Measurements from ENCODE around the gene ALX3.
"Not testable (repeated sequence)": the region's sequence is repeated elsewhere in the genome, so short reads cannot be mapped to it uniquely, and the experiment has no call there.

ALX3 gene

DNA sequence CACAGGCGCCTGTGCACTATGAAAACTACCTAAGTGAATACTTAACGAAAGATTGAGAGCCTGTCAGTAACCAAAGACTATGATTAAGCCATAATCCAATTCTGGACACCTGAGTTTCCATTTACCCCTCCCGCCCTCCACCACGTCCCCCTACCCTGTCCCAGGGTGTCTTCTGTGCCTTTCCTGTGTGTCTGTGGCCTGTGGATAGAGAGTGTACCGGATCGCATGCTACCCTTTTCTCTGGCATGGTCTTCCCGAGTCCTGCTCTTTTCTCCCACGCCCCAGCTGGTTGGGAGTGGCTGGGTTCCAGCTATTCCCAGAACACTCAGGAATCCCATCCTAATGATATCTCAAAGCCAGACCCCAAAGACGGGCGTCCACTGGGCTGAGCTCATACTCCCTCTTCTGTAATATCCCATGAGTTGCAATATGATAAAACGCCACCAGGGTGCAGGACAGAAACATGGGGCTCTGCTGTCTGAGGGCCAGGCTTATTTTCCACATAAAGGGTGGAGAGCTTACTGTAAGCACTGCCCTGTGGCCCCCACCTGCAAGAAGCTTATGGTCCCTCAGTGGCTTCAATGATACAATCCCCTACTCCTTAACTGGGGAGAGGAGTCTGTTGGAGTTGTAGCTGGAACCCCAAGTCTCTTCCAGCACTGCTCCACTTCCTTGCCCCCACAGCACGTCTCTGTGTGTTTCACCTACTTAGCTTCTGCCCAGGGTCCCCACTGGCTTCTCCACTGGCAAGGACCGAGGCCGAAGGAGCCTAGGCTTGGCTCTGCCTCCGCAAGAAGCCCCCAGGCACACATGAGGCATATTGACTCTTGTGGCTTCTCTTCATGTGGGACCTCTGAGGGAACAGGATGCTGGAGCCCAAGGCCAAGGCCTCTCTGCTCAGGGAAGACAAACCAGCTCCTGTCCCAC is 17.6 kb upstream of the ALX3 start:
- H3K4me1 ChIP-seq (ENCODE audit: control insufficient read depth in 1 of 2, insufficient read depth in 2 of 2, low read length in 2 of 2) = peaks cover 4 to 14% of the 10 kb centered on the region in 2 donors
- H3K9me3 ChIP-seq (ENCODE audit: control insufficient read depth in 1 of 2, low read length in 2 of 2) = no peaks in the 10 kb centered on the region
- no peaks in the 10 kb centered on the region for H3K27me3 ChIP-seq (ENCODE audit: low read depth, low read length)
- no peaks in the 10 kb centered on the region for H3K36me3 ChIP-seq (ENCODE audit: control insufficient read depth in 1 of 2, insufficient read depth in 2 of 2, low read length in 2 of 2)
- no peak overlapping the region for H3K4me3 ChIP-seq (ENCODE audit: low read depth in 1 of 2, low read length in 2 of 2)
- H3K27ac ChIP-seq (ENCODE audit: low read length) = no peak overlapping the region

DNA sequence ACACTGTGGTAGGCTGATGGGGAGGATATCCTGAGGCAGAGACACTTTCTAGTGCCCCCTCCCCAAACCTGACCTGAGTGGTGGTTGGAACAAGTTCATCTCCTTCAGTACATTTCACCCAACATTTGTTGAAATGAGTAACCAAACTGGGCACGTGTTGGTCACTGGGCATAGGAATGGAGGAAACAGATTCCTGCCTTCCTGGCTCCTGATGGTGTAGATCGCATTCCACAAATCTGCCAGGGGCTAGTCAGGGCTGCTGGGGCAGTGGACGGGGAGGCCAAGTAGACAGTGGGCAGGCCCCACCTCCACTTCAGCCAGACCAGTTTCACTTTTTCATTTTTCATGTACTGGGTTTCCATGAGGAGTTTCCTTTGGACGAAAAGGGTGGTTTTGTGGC is 16.5 kb upstream of the ALX3 start:
- Histone ChIP-seq H3K4me3 (ENCODE audit: low read depth in 1 of 2, low read length in 2 of 2) (no peak overlapping the region), H3K36me3 (ENCODE audit: control insufficient read depth in 1 of 2, insufficient read depth in 2 of 2, low read length in 2 of 2) (no peaks in the 10 kb centered on the region), H3K4me1 (ENCODE audit: control insufficient read depth in 1 of 2, insufficient read depth in 2 of 2, low read length in 2 of 2) (peaks cover 4 to 17% of the 10 kb centered on the region in 2 donors), H3K27me3 (ENCODE audit: low read depth, low read length) (no peaks in the 10 kb centered on the region), H3K9me3 (ENCODE audit: control insufficient read depth in 1 of 2, low read length in 2 of 2) (no peaks in the 10 kb centered on the region), H3K27ac (ENCODE audit: low read length) (no peak overlapping the region)

- Histone ChIP-seq H3K27ac (ENCODE audit: low read length) (no peak overlapping the region), H3K36me3 (ENCODE audit: control insufficient read depth in 1 of 2, insufficient read depth in 2 of 2, low read length in 2 of 2) (no peaks in the 10 kb centered on the region), H3K27me3 (ENCODE audit: low read depth, low read length) (no peaks in the 10 kb centered on the region), H3K4me3 (ENCODE audit: low read depth in 1 of 2, low read length in 2 of 2) (no peak overlapping the region), H3K9me3 (ENCODE audit: control insufficient read depth in 1 of 2, low read length in 2 of 2) (no peaks in the 10 kb centered on the region), H3K4me1 (ENCODE audit: control insufficient read depth in 1 of 2, insufficient read depth in 2 of 2, low read length in 2 of 2) (peaks cover 4 to 17% of the 10 kb centered on the region in 2 donors)
Observed at GRCh38 chr1:110085671-110086070, 15.2 kb upstream of the ALX3 start.

- H3K27me3 ChIP-seq (ENCODE audit: low read depth, low read length) = no peaks in the 10 kb centered on the region
- H3K9me3 ChIP-seq (ENCODE audit: control insufficient read depth in 1 of 2, low read length in 2 of 2) = no peaks in the 10 kb centered on the region
- peaks cover 4 to 17% of the 10 kb centered on the region in 2 donors for H3K4me1 ChIP-seq (ENCODE audit: control insufficient read depth in 1 of 2, insufficient read depth in 2 of 2, low read length in 2 of 2)
- H3K36me3 ChIP-seq (ENCODE audit: control insufficient read depth in 1 of 2, insufficient read depth in 2 of 2, low read length in 2 of 2) = no peaks in the 10 kb centered on the region
- peak overlapping the region; percentile 69 to 81 for H3K4me3 ChIP-seq (ENCODE audit: low read depth in 1 of 2, low read length in 2 of 2)
- H3K27ac ChIP-seq (ENCODE audit: low read length) = peak overlapping the region; percentile 52
Observed at GRCh38 chr1:110084227-110085078, 14.0 kb upstream of the ALX3 start.

DNA sequence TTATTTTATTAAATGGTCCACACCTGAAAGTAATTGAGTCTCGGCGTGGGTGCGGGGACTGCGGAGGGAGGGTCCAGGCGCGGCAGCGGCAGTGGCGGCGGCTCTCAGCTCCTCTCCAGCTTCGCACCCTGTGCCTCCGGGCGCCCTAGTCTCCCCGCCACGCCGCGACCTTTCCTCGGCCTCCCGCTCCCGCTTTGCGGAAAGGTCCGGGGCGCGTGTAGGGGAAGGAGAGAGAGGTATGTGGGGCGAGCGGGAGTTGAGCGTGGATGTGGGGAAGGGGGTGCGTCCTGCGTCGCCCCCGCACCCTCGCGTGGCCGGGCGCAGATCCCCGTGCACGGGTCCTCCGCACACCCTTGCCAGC is 13.4 kb upstream of the ALX3 start:
- no peaks in the 10 kb centered on the region for H3K9me3 ChIP-seq (ENCODE audit: control insufficient read depth in 1 of 2, low read length in 2 of 2)
- H3K4me1 ChIP-seq (ENCODE audit: control insufficient read depth in 1 of 2, insufficient read depth in 2 of 2, low read length in 2 of 2) = peaks cover 4 to 17% of the 10 kb centered on the region in 2 donors
- H3K27me3 ChIP-seq (ENCODE audit: low read depth, low read length) = no peaks in the 10 kb centered on the region
- H3K4me3 ChIP-seq (ENCODE audit: low read depth in 1 of 2, low read length in 2 of 2) = peak overlapping the region; percentile 69 to 81
- no peak overlapping the region for H3K27ac ChIP-seq (ENCODE audit: low read length)
- H3K36me3 ChIP-seq (ENCODE audit: control insufficient read depth in 1 of 2, insufficient read depth in 2 of 2, low read length in 2 of 2) = no peaks in the 10 kb centered on the region

DNA sequence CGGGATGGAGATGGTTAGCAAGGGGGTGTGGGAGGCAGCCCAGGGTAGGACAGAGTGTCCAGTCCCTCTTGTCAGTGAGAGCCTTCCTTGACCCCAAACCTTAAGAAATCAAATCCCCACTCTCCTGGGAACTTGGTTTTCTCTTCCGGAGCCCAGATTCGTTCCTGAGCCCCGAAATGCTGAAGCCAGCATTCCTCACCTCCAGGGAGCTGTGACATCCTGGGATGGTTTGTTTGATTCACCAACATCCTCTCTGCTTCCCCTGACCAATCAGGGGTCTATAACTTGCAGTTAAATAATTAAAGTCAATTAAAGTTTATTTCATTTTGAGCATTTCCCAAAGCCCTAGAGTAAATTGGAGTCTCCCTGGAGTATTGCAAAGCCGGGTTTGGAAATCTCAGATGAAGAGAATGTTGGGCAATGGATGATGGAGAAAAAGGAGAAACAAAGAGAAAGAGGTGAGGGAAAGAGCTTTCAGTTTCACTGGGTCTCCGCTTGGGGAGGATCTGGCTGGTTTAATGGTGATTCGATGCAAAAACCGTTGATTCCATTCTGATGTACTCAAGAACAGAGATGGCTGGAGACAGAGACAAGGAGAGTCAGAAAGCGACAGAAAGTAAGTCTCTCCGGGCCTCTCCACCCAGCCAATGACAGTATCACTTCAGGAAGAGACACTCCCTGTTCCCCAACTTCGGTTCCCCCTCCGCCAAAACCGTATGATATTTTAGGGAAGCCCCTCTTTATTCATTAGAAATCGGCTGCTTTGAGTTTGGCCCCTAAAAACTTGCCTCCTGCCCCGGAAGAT is 12.8 kb upstream of the ALX3 start:
- peaks cover 4 to 17% of the 10 kb centered on the region in 2 donors for H3K4me1 ChIP-seq (ENCODE audit: control insufficient read depth in 1 of 2, insufficient read depth in 2 of 2, low read length in 2 of 2)
- H3K27ac ChIP-seq (ENCODE audit: low read length) = no peak overlapping the region
- peak overlapping the region; percentile 69 to 81 for H3K4me3 ChIP-seq (ENCODE audit: low read depth in 1 of 2, low read length in 2 of 2)
- no peaks in the 10 kb centered on the region for H3K27me3 ChIP-seq (ENCODE audit: low read depth, low read length)
- H3K9me3 ChIP-seq (ENCODE audit: control insufficient read depth in 1 of 2, low read length in 2 of 2) = no peaks in the 10 kb centered on the region
- no peaks in the 10 kb centered on the region for H3K36me3 ChIP-seq (ENCODE audit: control insufficient read depth in 1 of 2, insufficient read depth in 2 of 2, low read length in 2 of 2)

DNA sequence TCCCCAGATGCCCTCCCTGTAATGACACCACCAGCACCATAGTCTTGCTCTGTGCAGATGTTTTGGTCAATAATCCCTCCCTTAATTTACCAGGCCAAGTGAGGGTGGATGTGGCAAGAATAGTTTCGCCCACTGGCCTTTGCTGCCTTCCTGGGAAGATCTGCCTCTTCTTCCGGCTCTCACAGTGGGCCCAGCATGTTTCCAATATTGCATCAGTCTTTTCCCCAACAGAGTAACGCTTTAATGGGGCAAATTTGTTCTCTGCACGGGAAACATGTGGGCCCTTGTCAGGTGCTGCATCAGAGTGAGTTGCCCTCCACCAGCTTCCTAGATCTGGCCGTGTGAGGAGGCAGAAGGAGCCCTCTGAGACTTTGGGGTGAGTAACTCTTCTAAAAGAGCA is 12.0 kb upstream of the ALX3 start:
- H3K27ac ChIP-seq (ENCODE audit: low read length) = no peak overlapping the region

DNA sequence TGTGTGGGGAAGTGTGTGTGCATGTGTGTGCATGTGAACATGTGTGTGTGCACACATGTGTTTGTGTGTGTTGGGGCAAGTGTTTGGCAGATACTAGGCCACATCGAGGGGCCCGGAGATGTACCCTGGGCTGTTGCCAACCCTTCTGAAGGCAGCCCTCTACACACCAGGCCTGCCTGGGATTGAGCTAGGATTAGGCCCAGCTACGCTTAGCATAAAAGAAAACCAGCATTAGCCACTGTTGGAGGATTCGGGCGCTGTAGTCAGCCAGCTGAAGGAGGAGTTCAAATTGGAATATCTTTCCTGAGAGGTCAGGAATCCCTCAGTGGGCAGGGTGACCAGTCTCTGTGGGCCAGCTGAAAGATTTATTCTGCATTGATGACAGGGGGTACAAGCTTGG is 10.6 kb upstream of the ALX3 start:
- Histone ChIP-seq H3K27ac (ENCODE audit: low read length) (no peak overlapping the region), H3K9me3 (ENCODE audit: control insufficient read depth in 1 of 2, low read length in 2 of 2) (no peaks in the 10 kb centered on the region), H3K4me3 (ENCODE audit: low read depth in 1 of 2, low read length in 2 of 2) (no peak overlapping the region), H3K36me3 (ENCODE audit: control insufficient read depth in 1 of 2, insufficient read depth in 2 of 2, low read length in 2 of 2) (no peaks in the 10 kb centered on the region), H3K27me3 (ENCODE audit: low read depth, low read length) (peaks cover 8% of the 10 kb centered on the region), H3K4me1 (ENCODE audit: control insufficient read depth in 1 of 2, insufficient read depth in 2 of 2, low read length in 2 of 2) (peaks cover 4 to 17% of the 10 kb centered on the region in 2 donors)

More for the DNA sequence above, 12.0 kb upstream of the ALX3 start:
- Histone ChIP-seq H3K9me3 (ENCODE audit: control insufficient read depth in 1 of 2, low read length in 2 of 2) (no peaks in the 10 kb centered on the region), H3K4me1 (ENCODE audit: control insufficient read depth in 1 of 2, insufficient read depth in 2 of 2, low read length in 2 of 2) (peaks cover 4 to 17% of the 10 kb centered on the region in 2 donors), H3K4me3 (ENCODE audit: low read depth in 1 of 2, low read length in 2 of 2) (no peak overlapping the region), H3K27me3 (ENCODE audit: low read depth, low read length) (no peaks in the 10 kb centered on the region), H3K36me3 (ENCODE audit: control insufficient read depth in 1 of 2, insufficient read depth in 2 of 2, low read length in 2 of 2) (no peaks in the 10 kb centered on the region)

GRCh38 chr1:110079995-110080394 is 9.5 kb upstream of the ALX3 start:
- not testable (repeated sequence) for H3K27ac ChIP-seq (ENCODE audit: low read length); H3K4me3 ChIP-seq (ENCODE audit: low read depth in 1 of 2, low read length in 2 of 2); H3K27me3 ChIP-seq (ENCODE audit: low read depth, low read length); H3K9me3 ChIP-seq (ENCODE audit: control insufficient read depth in 1 of 2, low read length in 2 of 2); H3K36me3 ChIP-seq (ENCODE audit: control insufficient read depth in 1 of 2, insufficient read depth in 2 of 2, low read length in 2 of 2)
- peaks cover 3 to 17% of the 10 kb centered on the region in 2 donors for H3K4me1 ChIP-seq (ENCODE audit: control insufficient read depth in 1 of 2, insufficient read depth in 2 of 2, low read length in 2 of 2)

DNA sequence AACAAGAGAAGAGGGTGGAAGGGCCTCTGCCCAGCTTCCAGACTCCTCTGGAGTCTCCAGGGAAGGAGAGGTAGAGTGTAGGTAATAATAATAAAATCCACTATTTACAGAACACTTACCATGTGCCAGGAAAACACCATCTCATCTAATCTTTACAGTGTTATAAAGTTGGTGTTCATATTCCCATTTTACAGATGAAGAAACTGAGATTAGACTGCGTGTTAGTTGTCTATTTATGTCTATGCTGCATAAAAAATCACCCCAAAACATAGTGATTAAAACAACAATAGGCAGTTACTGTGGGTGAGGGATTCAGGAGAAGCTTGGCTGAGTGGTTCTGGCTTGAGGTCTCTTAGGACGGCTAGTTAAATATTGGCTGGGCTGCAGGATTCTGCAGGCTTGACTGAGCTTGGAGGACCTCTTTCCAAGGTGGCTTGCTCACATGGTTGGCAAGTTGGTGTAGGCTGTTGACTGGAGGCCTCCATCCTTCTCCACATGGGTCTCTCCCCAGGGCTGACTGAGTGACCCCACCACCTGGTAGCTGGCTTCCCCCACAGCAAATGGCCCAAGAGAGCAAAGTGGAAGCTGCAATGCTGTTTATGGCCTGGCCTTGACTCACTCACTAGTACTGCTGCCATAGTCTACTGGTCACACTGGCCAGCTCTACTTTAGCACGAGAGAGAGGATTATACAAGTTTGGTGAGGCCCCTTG is 6.5 kb upstream of the ALX3 start:
- Histone ChIP-seq H3K4me3 (ENCODE audit: low read depth in 1 of 2, low read length in 2 of 2) (no peak overlapping the region), H3K9me3 (ENCODE audit: control insufficient read depth in 1 of 2, low read length in 2 of 2) (no peaks in the 10 kb centered on the region), H3K36me3 (ENCODE audit: control insufficient read depth in 1 of 2, insufficient read depth in 2 of 2, low read length in 2 of 2) (no peaks in the 10 kb centered on the region), H3K27me3 (ENCODE audit: low read depth, low read length) (peaks cover 16% of the 10 kb centered on the region), H3K4me1 (ENCODE audit: control insufficient read depth in 1 of 2, insufficient read depth in 2 of 2, low read length in 2 of 2) (no peaks in the 10 kb centered on the region), H3K27ac (ENCODE audit: low read length) (no peak overlapping the region)

All from muscle layer of duodenum (tissue), 2 donors.